NCI-H146 treated with DMSO at 0.1 percent for 48 hours (cell line): ENCODE measurements around the gene IL17REL.
"Not testable (repeated sequence)": the region's sequence is repeated elsewhere in the genome, so short reads cannot be mapped to it uniquely, and the experiment has no call there.

ENCODE experiments used
- DNase-seq: peaks from one replicate; lab custom pipeline; 2025; ENCODE audit not compliant: unreplicated experiment; lab: John Stamatoyannopoulos, UW

The IL17REL gene

GRCh38 chr22:49948116-49948957 is 64.2 kb downstream of the IL17REL start:
- DNase-seq: no peak

GRCh38 chr22:49947296-49947622 is 65.3 kb downstream of the IL17REL start:
- DNase-seq: no peak

GRCh38 chr22:49946612-49947295 is 65.8 kb downstream of the IL17REL start:
- peak; percentile 12 for DNase-seq

- DNase-seq: not testable (repeated sequence)
Measured at GRCh38 chr22:49945042-49945794, 67.3 kb downstream of the IL17REL start.
